HL-60/S4 treated with phorbol 12-myristate 13-acetate at 8.2 ng/mL for 4 days and 3 days (cell line): Measurements from ENCODE around the gene ETV5.

Experiments
- in situ Hi-C: fragments of 300-500 bp; cut with MboI; formaldehyde crosslinking; loops from 2 replicates; pipeline ENCODE4 v1.15.0; 2022; ENCODE audit warnings: low sequenced_read_pairs

Gene ETV5

DNA sequence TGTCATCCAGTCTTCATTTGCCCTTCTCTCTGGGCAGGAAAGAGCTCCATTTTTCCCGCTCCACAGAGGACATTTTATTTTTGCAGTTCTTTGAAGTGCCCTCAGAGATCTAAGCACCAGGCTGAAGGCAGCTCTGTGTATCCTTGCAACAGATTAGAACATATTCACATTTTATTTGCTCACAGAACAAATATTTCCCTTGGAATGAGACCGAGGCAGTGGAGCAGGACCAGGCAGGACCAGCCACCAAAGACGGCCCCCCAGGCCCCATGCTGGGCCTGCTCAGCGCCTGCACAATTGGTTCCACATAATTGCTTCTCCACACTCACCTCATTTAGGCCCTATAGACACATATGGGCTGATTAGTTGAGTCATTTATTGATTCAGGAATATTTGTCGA is 15.7 kb upstream of the ETV5 start:
- in situ Hi-C loops: no loop called here

DNA sequence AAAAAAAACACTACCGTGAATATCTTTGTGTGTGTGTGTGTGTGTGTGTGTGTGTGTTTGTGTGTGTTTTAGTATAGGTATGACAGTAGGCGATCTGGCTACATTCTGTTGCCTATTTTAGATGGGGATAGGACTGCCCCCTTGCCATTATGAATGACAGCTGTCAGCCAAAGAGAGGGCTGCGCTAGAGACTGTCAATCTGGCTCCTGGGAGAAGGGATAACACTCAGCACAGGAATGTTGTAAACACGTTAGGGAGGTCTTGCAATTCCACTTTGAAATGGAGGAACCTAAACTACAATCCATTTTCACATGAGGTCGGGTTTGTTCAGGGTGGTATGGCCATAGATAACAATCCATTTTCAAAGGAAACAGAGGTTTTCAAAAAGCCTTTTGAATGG is 14.1 kb upstream of the ETV5 start:
- in situ Hi-C loops: no loop called here

DNA sequence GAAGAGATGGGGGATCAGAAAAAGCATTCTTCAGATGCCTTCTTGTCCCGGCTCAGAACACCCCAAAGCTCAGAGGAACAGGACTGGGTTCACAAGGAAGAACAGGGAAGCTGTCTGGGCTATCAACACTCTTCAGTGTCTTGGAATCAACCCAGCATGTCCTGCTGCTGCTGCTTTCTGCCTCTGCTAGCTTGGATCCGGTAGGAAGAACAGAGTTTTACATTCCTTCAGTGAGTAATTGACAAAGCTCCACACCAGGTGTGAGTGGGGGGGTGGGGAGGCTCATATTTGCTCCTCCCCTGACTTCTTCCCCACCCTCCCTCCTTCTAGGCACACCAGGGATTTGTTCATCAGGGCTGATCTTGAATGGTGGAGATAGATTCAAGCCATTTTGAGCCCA is 13.1 kb upstream of the ETV5 start:
- in situ Hi-C loops: no loop called here

DNA sequence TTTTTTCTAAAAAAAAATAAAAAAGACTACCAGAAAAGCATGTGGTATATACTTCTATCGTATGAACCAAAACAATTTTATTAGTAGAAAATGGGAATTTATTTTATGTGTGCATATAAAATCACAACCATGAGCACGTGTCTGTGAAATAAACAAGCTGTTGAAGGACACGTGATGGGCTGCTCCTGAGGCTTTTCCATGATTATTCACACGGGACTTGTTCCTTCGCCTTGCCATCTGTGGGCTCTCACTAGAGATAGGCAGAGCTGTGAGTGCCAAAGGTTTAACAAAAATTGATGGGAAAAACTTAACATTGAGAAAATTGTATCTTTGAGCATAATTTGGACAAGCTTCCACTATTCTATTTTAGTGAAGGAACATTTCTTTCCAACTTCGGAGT is 12.4 kb upstream of the ETV5 start:
- in situ Hi-C loops: no loop called here

GRCh38 chr3:186119499-186119898 is 10.6 kb upstream of the ETV5 start:
- in situ Hi-C loops: no loop called here

GRCh38 chr3:186118692-186119091 is 9.8 kb upstream of the ETV5 start:
- in situ Hi-C loops: no loop called here

GRCh38 chr3:186117521-186118134 is 8.7 kb upstream of the ETV5 start:
- in situ Hi-C loops: no loop called here

- in situ Hi-C loops: no loop called here
Observed at GRCh38 chr3:186115239-186115996, 6.5 kb upstream of the ETV5 start.

DNA sequence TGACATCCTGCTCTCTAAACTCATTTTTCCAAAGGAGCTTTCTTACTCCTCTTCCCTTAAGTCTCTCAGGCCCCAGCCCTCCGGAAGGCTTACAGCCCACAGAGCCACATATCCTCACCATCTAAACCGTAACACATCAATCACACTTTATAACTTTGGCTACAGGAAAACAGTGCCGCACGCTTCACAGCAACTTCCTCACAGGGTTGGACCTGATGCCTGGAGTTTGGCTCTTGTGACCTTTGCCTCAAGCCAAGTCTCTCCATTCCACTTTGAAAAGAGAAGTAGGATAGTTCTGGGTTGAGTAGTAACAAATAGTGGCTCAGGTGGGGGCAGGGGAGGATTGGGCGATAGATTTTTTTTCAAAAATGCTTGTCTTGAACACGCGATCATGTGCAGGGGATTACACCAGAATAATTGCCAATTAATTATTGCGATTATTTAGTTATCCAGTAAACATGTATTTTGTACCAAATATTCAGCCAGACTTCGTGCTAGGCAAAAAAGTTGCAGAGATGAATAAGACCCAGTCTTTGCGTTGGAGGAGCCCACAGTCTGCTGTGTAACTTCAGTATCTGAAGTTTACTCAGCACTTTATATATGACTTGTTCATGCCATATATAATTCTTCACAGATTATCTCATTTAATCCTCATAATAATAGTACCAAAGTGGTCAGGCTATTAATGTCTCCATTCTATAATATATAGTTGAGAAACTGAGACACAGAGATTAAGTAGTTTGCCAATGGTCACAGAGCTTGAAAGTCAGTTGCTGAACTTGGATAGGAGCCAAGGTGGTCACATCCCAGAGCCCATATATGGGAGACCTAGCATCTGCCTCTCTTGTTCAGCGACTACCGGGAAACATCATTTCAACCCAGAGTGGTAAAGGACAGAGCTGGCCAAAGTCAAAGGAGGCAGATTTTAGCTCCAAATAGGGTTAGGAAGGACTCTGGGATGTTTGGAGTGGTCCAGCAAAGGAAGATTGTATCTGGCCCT is 2.4 kb upstream of the ETV5 start:
- in situ Hi-C loops: no loop called here

- in situ Hi-C loops: no loop called here
Observed at GRCh38 chr3:186109897-186110803, 1.3 kb upstream of the ETV5 start.

DNA sequence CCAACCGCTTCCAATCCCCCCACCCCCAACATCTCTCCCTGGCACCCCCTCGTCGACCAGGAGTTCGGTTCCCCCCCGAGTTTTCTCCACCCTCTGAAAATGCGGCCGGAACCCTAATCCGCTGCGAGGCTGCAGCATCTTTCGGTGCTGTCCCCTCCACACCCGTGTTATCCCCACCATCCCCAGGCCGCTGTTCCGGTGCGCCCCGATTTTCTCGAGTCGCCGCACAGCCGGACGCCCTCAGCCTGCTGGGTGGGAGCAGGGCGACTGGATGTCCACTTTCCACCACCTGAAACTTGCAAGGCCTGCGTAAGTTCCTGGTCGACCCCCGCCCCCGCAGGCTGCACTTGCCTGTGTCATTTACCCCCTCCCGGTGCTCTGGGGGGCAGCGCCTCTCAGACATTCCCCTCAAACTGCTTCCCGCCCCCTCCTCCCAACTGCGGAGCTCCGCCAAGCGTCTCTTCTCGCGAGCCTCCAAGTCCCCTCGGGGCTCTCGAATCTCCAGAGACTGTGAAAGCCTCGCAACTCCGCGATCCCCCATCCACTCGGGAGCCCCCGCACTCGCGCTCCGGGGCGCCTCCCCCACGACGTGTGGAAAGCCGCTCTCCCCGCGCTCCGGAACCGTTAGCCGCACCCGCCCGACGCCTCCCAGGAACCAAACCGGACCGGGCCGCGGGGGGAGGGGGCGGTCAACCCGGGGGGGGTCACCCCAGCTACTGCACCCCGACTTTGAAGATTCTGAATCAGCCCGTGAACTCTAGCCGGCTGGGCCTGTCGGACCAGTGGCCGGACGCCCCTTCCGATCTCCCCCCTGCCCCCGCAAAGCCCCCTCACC is 566 bp downstream of the ETV5 start:
- in situ Hi-C loops: no loop called here

DNA sequence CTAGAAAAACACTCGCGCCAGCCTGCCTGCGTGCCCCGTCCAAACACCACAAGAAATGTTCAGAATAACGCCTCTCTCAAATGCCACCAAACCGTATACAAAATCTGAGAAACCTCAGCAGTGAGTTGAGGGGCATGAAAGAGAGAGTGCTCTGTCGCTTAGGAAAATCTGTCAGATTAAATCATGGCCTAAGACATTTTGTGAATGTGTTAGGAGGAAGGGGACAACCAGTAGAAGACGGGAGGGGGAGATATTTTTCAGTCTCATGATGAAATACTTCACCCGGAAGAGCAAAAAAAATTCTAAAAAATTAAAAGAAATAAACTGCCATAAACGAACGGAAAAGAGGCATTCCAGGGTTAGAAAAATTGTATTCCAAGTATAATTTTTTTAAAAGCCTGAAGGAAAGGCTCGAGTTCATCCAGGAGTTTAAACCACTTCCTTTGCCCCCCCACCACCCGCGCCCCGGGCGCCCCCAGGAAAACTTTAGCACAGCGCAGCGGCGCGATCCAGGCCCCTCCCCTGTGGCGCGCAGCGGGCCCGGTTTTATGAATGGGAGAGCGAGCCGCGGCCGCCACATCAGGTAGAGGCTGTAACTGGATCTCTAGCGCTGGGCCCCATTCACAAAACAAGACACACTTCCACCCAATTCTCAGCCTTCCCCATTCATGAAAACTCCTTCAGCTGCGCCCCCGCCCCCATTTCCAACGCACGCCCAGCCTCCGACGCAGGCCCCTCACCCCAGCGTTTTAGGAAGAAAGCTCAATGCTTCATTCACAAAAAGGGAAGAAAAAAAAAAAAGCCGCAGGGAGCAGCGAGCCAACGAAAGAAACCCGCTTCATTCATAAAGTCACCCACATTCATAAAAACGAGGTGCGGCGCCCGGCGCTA is 1.4 kb downstream of the ETV5 start:
- in situ Hi-C loops: no loop called here

- in situ Hi-C loops: no loop called here
Observed at GRCh38 chr3:186105543-186105942, 3.3 kb downstream of the ETV5 start.

DNA sequence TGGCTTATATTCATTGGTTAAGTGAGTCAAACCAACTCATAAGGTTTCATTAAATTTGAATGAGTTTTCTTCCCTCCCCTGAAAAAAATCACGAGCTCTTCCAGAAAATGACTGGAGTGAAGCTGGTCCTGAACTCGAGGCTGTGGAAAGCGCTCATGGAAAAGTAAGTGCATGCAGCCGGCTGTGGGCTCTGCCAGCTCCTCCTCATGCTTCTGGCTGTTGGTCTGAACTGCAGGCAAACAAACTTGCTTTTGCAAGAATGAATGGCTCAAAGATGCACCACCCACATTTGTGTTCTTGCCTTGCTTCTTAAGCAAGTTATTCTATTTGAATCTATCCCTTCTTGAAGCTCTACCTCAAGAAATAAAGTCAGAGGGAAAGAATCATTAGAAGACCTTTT is 6.2 kb downstream of the ETV5 start:
- in situ Hi-C loops: no loop called here

DNA sequence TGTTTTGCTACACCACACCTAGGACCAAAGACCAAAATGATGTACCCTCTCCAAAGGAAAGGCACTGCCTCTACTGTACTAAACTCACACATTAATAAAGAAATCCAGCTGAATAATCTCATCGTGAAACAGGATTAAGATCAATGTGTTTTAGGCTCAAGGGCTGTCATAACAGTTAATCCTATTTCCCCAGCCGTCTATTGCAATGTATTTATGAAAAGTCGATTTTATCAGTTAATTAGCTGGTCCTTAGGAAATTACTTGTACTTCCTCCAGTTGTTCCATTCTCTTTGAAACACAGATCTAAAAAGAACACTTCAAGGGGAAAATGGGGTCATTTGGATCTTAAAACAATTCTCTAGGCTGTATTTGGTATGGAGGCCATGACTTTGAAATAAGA is 8.5 kb downstream of the ETV5 start:
- in situ Hi-C loops: no loop called here

GRCh38 chr3:186099178-186099577 is 9.7 kb downstream of the ETV5 start:
- in situ Hi-C loops: no loop called here

- in situ Hi-C loops: no loop called here
Observed at GRCh38 chr3:186098740-186099139, 10.1 kb downstream of the ETV5 start.

DNA sequence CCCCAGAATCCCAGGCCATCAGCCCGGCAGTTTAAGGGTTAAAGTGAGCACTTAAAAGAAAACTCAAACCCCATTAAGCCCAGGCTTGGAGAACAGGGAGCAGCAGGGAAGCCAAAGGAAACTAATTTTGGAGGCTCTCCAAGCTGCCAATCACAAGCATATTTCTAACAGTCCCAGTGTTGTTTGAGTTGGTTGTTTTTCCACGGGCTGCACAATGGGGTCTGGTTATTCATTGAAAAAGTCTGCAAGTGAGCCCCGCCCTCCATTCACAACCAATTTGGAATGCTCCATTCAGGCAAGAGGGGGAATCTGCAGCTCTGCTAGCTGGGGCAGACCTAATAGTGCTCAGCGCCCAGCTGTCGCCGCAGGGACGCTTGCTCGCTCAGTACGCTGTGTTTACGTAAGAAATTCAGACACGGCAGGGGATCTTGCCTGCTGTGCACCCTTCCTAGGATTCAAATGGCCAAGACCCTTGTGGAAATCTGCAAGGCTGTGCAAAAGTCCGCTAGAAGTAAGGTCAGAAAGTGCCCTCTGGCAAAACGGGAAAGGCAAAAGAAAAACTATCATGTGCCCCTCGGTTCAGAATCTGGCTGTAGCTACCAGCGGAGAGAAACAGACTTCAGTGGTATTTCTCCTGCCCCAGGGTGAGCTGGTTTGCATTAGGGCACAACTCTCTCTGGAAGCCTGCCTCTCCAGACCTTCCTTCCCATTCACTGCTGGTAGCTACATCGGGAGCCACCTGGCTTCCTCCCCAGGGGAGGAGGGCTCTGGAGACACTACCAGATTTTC is 11.0 kb downstream of the ETV5 start:
- in situ Hi-C loops: no loop called here
